ENCODE results near the gene GSTT2.
"Not testable (repeated sequence)": the region's sequence is repeated elsewhere in the genome, so short reads cannot be mapped to it uniquely, and the experiment has no call there.

The GSTT2 gene

DNA sequence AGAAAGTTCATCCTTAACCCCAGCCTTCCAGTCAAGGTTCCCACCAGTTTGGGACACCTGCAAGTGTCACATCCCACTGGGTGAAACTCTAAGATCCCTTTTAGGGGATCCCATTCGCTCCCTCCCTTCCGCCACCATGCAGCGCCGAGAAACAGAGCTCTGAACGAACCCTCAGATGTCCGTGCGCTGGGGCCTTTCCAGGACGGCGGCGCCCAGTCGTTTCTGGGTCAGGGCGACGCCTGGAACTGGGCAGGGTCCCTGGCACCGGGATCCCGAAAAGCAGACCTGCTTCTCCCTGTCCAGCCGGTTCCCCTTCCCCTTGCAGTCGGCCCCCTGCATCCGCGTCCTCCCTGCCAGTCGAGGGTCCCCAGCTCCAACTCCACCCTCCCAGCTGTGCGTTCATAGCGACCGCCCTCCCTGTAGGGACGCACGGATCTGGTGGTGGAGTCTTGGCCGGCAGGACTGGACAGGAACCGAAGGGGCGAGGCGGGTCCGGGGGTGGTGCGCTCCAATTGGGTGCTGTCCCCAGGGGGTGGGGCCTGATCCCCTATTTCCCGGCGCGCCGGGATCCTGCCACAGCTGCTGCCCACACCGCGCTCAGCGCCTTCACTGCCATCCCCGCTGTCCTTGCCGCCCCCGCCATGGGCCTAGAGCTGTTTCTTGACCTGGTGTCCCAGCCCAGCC is at the start of gene GSTT2:
TSS of gene GSTT2 (plus strand) at position 578 of the 684 bp plus-strand sequence.
- FAIRE-seq; DNase-seq (ENCODE audit: low spot score): not testable (repeated sequence)

DNA sequence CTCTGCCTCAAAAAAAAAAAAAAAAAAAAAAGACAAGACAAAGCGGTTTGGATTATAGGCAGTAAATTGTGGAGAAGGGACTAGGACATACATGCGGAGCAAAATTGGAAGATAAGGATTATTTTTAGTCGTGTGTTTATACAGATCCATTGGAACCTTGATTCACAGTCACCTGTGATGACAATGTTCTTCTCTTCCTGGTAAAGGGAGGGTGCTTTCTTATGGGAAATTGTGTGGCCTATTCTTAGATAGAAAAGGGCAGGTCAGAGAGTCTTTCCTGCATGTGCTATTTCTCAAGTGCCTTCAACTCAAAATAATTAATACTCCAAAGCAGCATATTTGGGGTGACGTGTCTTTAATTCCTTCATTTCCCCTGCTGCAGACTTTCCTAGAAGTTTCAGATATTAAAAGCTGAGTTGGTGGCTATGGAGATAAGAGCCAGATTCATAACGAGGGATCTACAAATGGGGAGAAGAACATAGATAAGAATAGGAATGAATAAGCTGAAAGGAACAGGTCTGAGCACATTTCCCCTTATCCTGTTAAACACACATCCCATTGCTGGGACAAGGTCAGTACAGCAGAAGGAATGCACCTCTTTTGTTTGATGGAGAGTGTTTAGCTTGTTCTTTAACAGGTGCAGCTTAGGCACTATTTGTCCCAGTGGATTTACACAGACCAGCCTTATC is 41.5 kb upstream of the GSTT2 start:
- FAIRE-seq (no peak), DNase-seq (ENCODE audit: low spot score) (no peak)

DNA sequence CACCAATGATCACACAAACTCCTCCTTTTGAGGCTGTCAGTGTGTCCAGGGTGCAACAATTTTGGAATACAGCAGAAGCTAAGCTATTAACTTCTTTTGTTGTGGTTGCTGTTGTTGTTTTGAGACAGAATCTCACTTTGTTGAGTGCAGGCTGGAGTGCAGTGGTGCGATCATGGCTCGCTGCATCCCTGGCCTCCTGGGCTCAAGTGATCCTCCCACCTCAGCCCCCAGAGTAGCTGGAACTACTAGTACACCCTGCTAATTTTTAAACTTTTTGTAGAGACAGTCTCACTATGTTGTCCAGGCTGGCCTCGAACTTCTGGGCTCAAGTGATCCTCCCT is 40.9 kb upstream of the GSTT2 start:
- FAIRE-seq = no peak

DNA sequence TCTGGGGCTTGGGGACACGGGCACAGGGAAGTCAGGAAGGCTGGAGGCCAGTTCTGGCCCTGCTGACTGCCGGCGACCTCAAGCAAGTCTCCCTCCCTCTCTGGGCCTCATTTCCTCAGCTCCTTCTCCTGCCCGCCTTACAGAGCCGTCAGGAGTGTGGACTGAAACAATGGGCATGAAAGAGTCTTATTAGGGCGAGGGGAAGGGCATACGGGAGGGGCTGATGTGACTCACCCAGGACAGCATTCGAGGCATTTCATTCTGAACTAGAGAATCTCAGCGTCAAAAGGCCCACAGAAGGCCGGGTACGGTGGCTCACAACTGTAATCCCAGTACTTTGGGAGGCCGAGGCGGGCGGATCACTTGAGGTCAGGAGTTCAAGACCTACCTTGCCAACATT is 39.8 kb upstream of the GSTT2 start:
- not testable (repeated sequence) for DNase-seq (ENCODE audit: low spot score); FAIRE-seq

More for the DNA sequence above, 40.9 kb upstream of the GSTT2 start:
- no peak for DNase-seq (ENCODE audit: low spot score)

DNA sequence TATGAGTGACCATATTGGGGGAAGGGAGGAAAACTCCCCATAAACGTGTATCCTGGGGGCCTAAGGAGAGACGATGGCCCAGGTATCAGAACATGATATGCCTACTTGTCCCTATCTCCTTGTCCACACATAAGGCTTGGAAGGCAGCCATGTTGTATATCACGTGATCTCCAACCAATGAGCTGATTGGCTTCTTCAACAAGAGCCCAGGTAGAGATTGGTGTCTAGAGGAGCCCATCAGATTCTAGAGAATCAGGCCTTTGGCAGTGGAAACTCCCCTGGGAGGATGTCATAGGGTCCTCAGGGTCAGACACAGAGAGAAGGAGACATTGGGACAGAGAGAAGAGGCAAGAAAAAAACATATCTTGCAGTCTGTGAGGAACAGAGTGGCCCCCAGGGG is 32.5 kb upstream of the GSTT2 start:
- not testable (repeated sequence) for DNase-seq (ENCODE audit: low spot score); FAIRE-seq

DNA sequence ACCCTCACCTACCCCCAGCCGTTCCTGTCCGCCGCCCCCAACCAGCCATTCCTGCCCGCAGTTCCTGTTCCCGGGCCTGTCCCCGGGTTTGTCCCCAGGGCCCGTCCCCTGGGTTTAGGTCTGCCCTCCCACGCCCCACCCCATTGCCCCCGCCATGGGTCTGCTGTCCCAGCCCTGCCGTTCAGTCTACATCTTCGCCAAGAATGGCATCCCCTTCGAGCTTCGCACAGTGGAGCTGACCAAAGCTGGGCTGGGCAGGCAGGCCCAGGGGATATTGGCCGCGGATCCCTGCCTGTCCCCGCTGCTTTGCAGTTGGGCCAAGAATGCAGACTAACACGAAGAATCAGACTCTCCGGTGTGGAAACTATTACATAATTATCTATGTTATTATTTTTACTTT is 30.2 kb upstream of the GSTT2 start:
- DNase-seq (ENCODE audit: low spot score); FAIRE-seq: not testable (repeated sequence)

DNA sequence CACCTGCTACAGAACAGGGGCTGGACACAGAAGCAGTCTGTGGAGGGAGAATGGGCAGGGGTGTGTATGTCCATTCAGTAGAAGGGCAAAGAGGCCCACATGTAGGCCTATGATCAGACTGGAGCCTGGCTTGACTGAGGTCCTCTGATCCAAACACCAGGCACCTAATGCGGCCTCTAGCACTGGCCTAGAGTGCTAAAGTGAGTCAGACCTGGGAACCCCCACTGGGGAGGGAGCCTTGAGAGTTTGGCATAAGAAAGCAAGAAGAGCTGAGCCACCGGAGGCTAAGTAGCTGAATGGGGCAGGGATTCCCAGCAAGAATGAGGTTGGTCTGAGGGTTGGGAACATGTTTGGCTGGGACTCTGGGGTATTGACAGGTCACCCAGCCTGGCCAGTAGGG is 28.6 kb upstream of the GSTT2 start:
- FAIRE-seq; DNase-seq (ENCODE audit: low spot score): not testable (repeated sequence)

DNA sequence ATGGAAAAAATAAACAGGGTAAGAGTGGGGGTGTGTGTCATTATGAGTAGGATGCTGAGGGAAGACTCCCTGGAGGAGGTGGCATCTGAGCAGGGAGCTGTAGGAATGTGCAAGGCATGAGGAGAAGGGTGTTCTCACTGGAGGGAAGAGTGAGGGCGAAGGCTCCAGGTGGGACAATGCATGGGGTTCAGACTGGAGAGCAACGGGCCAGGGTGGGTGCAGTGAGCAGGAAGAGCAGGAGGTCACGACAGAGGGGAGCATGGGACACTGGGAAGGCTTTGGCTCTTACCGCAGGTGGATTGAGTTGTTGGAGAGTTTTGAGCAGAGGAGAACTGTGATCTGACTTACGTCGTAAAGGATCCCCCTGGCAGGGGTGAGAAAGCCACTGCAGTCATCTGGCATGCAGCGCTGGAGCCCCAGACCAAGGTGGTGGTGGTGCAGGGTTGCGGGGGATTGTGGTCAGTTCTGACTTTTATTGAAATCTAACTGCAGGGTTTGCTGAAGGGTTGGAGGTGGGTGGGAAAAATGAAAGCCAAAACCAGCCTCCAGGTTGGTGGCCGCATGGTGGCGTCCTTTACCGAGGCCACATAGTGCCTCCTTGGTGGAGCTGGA is 27.0 kb upstream of the GSTT2 start:
- DNase-seq (ENCODE audit: low spot score); FAIRE-seq: not testable (repeated sequence)

DNA sequence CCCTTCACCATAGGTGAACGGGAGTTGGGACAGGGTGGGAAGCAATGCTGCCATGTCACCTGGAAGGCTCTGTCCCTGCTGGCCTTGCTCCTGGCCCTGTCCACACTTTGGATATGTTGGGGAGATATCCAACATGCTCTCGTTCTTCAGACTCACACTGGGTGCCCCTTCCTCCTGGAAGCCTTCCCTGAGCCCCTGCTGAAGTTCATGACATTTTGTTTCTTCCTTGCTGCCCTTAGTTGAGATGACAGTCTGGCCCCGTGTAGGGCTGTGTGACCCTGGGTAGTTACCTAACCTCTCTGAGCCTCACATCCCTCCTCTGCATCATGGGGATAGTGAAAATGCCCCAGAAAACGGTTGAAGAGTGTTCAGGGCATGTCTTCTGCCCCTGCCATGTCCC is 26.4 kb upstream of the GSTT2 start:
- not testable (repeated sequence) for FAIRE-seq; DNase-seq (ENCODE audit: low spot score)

DNA sequence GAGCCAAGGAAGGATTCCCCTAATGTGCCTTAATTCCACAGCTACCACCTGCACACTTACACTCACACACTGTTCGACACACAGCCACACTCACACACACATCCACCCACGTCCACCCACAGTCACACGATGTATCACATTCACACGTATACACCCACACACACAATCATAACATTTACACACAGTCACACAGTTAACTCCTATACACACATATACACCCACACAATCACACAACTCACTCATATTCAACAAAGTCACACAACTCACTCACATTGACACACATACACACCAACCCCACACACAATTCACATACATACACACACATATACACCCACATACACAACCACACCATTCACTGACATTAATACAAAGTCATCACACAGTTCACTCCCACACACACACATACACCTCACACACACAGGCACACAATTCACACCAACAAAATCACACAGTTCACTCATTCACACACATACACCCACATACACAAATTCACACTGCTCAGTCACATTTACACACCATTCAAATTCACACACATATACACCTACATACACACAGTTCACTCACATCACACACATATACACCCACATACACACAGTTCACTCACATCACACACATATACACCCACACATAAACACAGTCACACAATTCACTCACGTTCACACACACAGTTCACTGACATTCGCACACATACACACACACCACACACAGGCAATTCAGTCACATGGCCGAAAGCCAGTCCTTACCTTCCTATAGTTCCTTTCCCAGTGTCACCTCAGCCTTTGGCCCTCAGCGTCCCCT is 25.5 kb upstream of the GSTT2 start:
- not testable (repeated sequence) for FAIRE-seq; DNase-seq (ENCODE audit: low spot score)

DNA sequence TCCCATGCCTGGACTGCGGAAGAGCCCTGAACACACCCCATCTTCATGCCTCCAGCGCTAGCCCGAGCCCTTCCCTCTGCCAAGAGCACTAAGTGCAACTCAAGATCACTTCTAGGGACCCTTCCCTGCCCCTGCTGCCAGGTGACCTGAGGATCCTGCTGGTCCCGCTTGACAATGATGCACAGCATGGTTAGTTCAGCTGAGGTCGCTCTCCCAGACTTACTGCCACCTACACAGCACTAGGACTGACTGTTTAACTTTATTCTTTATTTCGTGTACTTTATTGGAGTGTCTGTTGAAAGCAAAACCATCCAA is 25.0 kb upstream of the GSTT2 start:
- DNase-seq (ENCODE audit: low spot score); FAIRE-seq: not testable (repeated sequence)

DNA sequence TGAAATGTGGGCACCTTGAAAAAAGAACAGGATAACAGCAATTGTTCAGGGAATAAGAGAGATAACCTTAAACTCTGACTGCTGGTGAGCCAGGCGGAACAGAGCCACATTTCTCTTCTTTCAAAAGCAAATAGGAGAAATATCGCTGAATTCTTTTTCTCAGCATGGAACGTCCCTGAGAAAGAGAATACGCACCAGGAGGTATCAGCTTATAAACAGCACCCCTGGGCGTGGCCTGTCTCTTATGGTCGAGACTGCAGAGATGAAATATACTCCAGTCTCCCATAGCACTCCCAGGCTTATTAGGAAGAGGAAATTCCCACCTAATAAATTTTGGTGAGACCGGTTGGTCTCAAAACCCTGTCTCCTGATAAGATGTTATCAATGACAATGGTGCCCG is 24.0 kb upstream of the GSTT2 start:
- FAIRE-seq; DNase-seq (ENCODE audit: low spot score): not testable (repeated sequence)

DNA sequence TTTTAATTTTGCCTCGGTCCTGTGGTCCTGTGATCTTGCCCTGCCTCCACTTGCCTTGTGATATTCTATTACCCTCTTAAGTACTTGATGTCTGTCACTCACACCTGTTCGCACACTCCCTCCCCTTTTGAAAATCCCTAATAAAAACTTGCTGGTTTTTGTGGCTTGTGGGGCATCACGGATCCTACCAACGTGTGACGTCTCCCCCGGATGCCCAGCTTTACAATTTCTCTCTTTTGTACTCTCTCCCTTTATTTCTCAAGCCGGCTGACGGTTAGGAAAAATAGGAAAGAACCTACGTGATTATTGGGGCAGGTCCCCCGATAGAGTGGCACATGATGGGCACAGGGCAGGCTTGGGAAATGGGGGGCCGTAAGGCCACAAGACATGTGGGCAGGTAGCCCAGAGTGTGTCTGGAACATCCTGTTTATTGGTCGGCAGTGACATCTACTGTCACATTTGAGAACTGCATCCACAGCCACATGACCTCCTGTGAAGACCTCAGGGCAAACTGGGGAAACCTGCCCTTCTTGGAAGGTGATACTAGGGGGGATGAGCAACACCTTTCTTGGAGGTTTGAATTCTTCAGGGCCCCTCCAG is 23.5 kb upstream of the GSTT2 start:
- not testable (repeated sequence) for FAIRE-seq
- DNase-seq (ENCODE audit: low spot score) = peak; percentile 23

DNA sequence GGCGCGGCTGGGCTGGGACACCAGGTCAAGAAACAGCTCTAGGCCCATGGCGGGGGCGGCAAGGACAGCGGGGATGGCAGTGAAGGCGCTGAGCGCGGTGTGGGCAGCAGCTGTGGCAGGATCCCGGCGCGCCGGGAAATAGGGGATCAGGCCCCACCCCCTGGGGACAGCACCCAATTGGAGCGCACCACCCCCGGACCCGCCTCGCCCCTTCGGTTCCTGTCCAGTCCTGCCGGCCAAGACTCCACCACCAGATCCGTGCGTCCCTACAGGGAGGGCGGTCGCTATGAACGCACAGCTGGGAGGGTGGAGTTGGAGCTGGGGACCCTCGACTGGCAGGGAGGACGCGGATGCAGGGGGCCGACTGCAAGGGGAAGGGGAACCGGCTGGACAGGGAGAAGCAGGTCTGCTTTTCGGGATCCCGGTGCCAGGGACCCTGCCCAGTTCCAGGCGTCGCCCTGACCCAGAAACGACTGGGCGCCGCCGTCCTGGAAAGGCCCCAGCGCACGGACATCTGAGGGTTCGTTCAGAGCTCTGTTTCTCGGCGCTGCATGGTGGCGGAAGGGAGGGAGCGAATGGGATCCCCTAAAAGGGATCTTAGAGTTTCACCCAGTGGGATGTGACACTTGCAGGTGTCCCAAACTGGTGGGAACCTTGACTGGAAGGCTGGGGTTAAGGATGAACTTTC is 18.7 kb upstream of the GSTT2 start, which contains the start of gene GSTT2B:
TSS of gene GSTT2B (minus strand) at position 112 of the 688 bp plus-strand sequence. CDS start at position 48, 64 bp downstream.
- not testable (repeated sequence) for FAIRE-seq; DNase-seq (ENCODE audit: low spot score)

DNA sequence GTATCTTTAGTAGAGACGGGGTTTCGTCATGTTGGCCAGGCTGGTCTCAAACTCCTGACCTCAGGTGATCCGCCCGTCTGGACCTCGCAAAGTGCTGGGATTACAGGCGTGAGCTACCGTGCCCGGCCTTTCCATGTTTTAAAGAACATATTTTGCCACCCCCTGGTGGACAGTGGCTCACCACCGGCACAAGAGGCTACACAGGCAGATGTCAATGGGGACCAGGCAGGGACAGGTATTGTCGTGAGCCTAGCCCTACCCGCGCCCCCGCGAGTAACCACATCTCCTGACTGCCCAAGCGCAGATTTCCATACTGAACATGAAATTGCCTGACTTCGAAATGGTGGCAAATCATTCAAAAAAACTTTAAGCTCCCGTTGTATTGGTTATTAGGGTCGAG is 13.8 kb upstream of the GSTT2 start:
- not testable (repeated sequence) for DNase-seq (ENCODE audit: low spot score); FAIRE-seq

DNA sequence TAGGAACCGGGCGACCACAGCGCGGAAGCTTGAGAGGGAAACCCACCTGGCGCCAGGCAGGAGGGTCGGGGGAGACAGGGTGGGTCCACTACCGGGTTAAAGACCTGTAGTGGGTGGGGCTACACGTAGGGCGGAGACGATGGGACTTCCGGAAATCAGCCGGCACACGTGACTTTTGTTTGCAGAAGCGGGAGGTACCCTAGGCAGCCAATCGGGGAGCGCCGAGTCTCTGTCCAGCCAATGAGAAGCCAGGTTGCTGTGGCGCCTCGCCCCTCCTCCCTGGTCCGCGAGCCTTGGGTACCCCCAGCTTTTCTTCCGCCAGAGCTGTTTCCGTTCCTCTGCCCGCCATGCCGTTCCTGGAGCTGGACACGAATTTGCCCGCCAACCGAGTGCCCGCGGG is 13.4 kb upstream of the GSTT2 start, which contains the start of gene DDTL:
TSS of gene DDTL (plus strand) at position 321 of the 400 bp plus-strand sequence. CDS start at position 348, 27 bp downstream.
- not testable (repeated sequence) for DNase-seq (ENCODE audit: low spot score)
- FAIRE-seq = peak; percentile 84

DNA sequence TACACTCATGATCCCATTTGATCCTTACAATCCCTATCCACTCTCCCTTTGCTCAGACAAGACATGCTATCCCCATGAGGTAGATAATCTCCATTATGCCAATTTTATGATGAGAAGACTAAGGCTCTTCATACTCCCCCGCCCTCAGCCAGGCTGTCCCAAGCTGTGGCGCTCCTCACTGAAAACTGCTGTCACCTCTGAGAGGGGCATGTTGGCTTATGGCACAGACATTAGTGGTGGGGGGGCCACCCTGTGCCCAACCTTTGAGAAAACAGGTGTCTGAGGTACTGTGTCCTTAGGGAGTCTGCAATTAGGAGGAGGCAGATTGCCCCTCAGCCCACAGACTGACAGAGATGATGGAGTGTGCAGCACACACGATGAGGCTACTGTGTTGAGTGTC is 10.9 kb upstream of the GSTT2 start:
- DNase-seq (ENCODE audit: low spot score) (no peak), FAIRE-seq (no peak)

DNA sequence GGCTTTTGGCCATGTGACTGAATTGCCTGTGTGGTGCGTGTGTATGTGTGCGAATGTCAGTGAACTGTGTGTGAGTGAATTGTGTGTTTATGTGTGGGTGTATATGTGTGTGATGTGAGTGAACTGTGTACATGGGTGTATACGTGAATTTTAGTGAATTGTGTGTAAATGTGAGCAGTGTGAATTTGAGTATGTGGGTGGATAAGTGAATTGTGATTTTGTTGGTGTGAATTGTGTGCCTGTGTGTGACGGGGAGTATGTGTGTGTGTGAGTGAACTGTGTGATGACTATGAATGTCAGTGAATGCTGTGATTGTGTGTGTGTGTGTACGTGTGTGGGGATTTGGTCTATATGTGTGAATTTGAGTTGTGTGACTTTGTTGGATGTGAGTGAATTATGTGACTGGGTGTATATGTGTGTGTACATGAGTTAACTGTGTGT is 9.7 kb upstream of the GSTT2 start:
- FAIRE-seq = no peak
- DNase-seq (ENCODE audit: low spot score) = no peak

DNA sequence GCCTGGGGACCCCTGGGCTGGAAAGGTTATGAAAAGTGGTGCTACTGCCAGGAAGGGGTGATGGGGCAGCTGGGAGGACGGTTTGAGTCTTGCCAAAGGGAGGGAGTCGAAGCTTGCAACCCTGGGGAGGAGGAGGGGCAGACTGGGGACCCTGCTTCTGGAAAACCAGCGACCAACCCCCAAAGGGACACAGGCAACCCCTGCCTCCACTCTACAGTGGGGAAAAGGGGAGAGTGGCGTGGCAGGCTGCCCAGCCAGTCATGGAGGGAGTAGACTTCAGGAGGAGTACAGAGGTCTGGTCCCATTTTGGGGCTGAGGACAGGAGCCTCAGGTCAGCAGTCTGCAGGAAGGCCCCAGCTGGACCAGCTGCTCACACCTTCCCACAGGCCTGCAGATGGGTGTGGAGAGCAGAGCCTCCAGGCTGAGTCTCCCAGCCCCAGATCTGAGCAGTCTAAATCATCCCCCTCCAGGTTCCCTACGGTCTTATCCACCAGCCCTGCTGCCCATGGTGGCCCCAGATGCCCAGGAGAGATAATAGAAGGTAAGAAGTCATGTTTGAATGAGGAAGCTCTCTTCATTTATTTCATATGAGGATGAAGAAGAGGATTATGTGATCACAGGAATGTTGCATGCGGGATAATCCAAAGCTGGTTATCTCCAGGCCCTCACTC is 9.0 kb upstream of the GSTT2 start:
- no peak for FAIRE-seq
- DNase-seq (ENCODE audit: low spot score) = no peak

DNA sequence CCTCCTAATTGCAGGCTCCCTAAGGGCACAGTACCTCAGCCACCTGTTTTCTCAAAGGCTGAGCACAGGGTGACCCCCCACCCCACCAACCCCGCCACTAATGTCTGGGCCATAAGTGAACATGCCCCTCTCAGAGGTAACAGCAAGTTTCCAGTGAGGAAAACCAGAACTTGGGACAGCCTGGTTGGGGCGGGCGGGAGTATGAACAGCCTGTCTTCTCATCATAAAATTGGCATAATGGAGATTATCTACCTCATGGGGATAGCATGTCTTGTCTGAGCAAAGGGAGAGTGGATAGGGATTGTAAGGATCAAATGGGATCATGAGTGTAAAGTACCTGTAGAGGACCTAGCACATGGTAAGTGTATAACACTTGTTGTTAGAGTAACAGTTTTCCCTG is 8.0 kb upstream of the GSTT2 start:
- not testable (repeated sequence) for DNase-seq (ENCODE audit: low spot score); FAIRE-seq

Data from RCC 7860 (cell line).